Thoracic aorta endothelial cell (primary cell): ENCODE results near the gene LIPH. TPM values are rescaled to one million over a fixed set of nuclear protein-coding genes. Genes with fewer than 3 reads are reported as not detected.

Source experiments
- total RNA-seq: library from RNA; depleted of rRNA; stranded (reverse); fragments of >200 nt; gene quantifications from 2 replicates; pipeline ENCODE4 v1.2.3, GENCODE V29; 2012

The LIPH gene
- total RNA-seq = 0.07 and 0.40 TPM in 2 replicates

GRCh38 chr3:185552358-185552877 lies at the start of gene LIPH:
TSS of gene LIPH (minus strand) at chr3:185552588. CDS start at chr3:185552471, 117 bp downstream.

GRCh38 chr3:185585859-185586685 lies 33.7 kb upstream of the LIPH start, which contains the start of gene SENP2:
TSS of gene SENP2 (plus strand) at chr3:185586295. CDS start at chr3:185586414, 119 bp downstream.

DNA sequence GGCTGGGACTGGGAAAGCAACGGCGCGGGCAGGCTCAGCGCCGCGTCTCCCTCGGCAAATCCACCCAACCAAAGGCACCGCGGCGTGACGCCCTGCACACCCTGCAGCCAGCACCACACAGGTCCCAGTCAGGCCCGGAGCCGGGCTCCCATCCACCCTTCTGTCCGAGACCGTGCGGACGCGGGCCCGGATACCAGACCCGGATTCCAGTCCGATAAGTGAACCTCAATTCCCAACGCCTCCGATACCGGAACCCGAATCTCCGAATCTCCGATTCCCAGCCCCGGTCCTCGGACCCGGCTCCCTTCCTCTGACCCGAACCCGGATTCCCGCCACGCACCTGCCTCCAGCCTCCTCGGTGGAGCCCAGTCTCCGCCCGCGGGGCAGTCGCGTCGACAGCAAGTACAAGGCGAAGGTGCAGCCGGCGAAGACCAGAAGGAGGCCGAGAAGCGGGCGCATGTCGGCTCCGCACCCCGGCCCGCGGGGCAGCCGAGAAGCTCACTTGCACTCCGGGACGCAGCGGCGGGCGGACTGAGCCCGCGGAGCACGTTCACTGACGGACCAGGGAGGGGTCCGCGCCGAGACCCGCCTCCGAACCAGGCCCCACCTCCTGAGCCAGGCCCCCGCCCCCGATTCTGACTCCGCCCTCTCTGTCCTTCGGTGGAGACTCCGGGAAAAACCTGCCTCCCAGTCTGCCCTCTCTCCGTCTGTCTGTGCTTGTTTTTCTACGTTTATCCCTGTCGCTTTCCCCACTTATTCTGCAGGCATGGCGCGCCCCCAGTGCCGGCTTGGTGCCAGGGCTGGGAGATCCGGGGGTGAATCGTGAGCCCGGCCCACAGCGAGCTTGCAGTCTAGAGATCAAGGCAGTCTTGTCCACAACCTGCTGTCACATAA lies 53.6 kb downstream of the LIPH start, which contains the start of gene TMEM41A:
Gene TMEM41A (minus strand): TSS at position 533 of the 894 bp plus-strand sequence. CDS start 74 bp downstream, at position 459.

Other genes with a start within 250 kb of the LIPH start
- gene MAP3K13, start 189.5 kb downstream of the LIPH start, total RNA-seq = 18.6 and 25.8 TPM in 2 replicates
- 14.9 and 15.9 TPM in 2 replicates for gene TMEM41A, start 53.6 kb downstream of the LIPH start, total RNA-seq
- 44.8 and 50.4 TPM in 2 replicates for gene SENP2, start 33.7 kb upstream of the LIPH start, total RNA-seq